22Rv1 (cell line): ENCODE data around the gene ASXL1.
"Not testable (repeated sequence)": the region's sequence is repeated elsewhere in the genome, so short reads cannot be mapped to it uniquely, and the experiment has no call there.

ENCODE experiments used
- CTCF ChIP-seq: fragments of 450-650 bp; IDR thresholded peaks from 2 replicates; pipeline ENCODE4 v1.5.1; 2017; ENCODE audit warnings: mild to moderate bottlenecking
- ZFX ChIP-seq: fragments of 450-650 bp; IDR thresholded peaks from 2 replicates; pipeline ENCODE4 v1.6.1; 2017; ENCODE audit warnings: antibody characterized with exemption, borderline replicate concordance

GRCh38 chr20:32380037-32380436, 21.9 kb downstream of the ASXL1 start:
- not testable (repeated sequence) for TF ChIP-seq CTCF, ZFX
